WTC11 (cell line): Measurements from ENCODE around the gene USP7.

Source experiments
- FOXJ3 ChIP-seq: sonication (generic); formaldehyde crosslinking; IDR thresholded peaks from 2 replicates; pipeline ENCODE4 v1.9.0; 2021; ENCODE audit warnings: missing genetic modification reagents, mild to moderate bottlenecking, borderline replicate concordance
- KAT7 ChIP-seq: sonication (generic); formaldehyde crosslinking; IDR thresholded peaks from 2 replicates; pipeline ENCODE4 v1.8.1; 2023; ENCODE audit warnings: missing genetic modification reagents, mild to moderate bottlenecking, borderline replicate concordance
- NR2C2 ChIP-seq: sonication (generic); formaldehyde crosslinking; IDR thresholded peaks from 2 replicates; pipeline ENCODE4 v1.8.0; 2022; ENCODE audit warnings: mild to moderate bottlenecking, missing genetic modification reagents
- SMAD4 ChIP-seq: sonication (generic); formaldehyde crosslinking; IDR thresholded peaks from 2 replicates; pipeline ENCODE4 v1.8.0; 2022; ENCODE audit warnings: mild to moderate bottlenecking, missing genetic modification reagents
- ZNF121 ChIP-seq: sonication (generic); formaldehyde crosslinking; IDR thresholded peaks from 2 replicates; pipeline ENCODE4 v1.8.0; 2023; ENCODE audit warnings: missing genetic modification reagents
- TF ChIP-seq, protein P1 (sequence below): sonication (generic); formaldehyde crosslinking; IDR thresholded peaks from 2 replicates; pipeline ENCODE4 v1.8.0; 2022; ENCODE audit warnings: mild to moderate bottlenecking, missing genetic modification reagents
- TF ChIP-seq, protein P2 (sequence below): fragments of 200-600 bp; IDR thresholded peaks from 2 replicates; pipeline ENCODE4 v1.8.0; 2022; ENCODE audit warnings: antibody characterized with exemption
- TF ChIP-seq, protein P3 (sequence below): fragments of 250-450 bp; sonication (Bioruptor Pico); IDR thresholded peaks from 2 replicates; pipeline ENCODE4 v1.9.0; 2021; ENCODE audit warnings: moderate library complexity, mild to moderate bottlenecking, inconsistent platforms, borderline replicate concordance

DNA sequence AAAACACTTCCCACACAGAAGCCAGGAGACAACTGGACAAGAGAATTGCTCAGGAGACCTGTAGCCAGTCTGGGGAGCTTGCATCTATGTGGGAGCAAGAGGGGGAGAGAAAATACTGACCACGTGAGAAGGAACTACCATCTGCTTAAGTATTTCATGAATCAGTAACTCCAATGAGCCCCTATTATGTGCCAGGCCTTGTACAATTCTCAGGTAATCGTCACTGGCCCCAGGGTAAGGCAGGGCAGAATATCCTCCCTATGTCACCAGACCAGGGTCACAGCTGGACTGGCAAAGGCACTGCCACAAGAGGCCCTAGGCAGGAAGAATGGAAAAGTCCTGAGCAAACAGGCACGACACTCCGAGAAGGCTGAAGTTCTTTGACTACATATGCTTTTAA, 25.9 kb downstream of the USP7 start:
- no peak for TF ChIP-seq SMAD4 (CRISPR knock-in tag)
- TF ChIP-seq, protein P1, sequence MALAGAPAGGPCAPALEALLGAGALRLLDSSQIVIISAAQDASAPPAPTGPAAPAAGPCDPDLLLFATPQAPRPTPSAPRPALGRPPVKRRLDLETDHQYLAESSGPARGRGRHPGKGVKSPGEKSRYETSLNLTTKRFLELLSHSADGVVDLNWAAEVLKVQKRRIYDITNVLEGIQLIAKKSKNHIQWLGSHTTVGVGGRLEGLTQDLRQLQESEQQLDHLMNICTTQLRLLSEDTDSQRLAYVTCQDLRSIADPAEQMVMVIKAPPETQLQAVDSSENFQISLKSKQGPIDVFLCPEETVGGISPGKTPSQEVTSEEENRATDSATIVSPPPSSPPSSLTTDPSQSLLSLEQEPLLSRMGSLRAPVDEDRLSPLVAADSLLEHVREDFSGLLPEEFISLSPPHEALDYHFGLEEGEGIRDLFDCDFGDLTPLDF (CRISPR knock-in tag) = no peak
- no peak for TF ChIP-seq ZNF121 (CRISPR knock-in tag)
- no peak for TF ChIP-seq FOXJ3
- TF ChIP-seq, protein P2, sequence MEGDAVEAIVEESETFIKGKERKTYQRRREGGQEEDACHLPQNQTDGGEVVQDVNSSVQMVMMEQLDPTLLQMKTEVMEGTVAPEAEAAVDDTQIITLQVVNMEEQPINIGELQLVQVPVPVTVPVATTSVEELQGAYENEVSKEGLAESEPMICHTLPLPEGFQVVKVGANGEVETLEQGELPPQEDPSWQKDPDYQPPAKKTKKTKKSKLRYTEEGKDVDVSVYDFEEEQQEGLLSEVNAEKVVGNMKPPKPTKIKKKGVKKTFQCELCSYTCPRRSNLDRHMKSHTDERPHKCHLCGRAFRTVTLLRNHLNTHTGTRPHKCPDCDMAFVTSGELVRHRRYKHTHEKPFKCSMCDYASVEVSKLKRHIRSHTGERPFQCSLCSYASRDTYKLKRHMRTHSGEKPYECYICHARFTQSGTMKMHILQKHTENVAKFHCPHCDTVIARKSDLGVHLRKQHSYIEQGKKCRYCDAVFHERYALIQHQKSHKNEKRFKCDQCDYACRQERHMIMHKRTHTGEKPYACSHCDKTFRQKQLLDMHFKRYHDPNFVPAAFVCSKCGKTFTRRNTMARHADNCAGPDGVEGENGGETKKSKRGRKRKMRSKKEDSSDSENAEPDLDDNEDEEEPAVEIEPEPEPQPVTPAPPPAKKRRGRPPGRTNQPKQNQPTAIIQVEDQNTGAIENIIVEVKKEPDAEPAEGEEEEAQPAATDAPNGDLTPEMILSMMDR = no peak
- TF ChIP-seq KAT7 = no peak
- TF ChIP-seq NR2C2 (CRISPR knock-in tag) = no peak
- TF ChIP-seq, protein P3, sequence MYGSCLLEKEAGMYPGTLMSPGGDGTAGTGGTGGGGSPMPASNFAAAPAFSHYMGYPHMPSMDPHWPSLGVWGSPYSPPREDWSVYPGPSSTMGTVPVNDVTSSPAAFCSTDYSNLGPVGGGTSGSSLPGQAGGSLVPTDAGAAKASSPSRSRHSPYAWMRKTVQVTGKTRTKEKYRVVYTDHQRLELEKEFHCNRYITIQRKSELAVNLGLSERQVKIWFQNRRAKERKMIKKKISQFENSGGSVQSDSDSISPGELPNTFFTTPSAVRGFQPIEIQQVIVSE (CRISPR knock-in tag) = no peak
